PC-3 (cell line): ENCODE measurements around the gene RHOH.

Experiments
- CTCF ChIP-seq: fragments of 300-600 bp; sonication (generic); conservative IDR thresholded peaks from 2 replicates; pipeline ENCODE4 v1.5.1; 2017; ENCODE audit warnings: antibody characterized with exemption, low read depth, mild to moderate bottlenecking, low read length
- EZH2 ChIP-seq: fragments of 300-600 bp; sonication (generic); IDR thresholded peaks from one replicate; pipeline ENCODE4 v1.6.1; 2017; ENCODE audit warnings: antibody characterized with exemption, mild to moderate bottlenecking, low read length; ENCODE audit not compliant: unreplicated experiment
- EZH2phosphoT487 ChIP-seq: fragments of 300-600 bp; sonication (generic); IDR thresholded peaks from 2 replicates; pipeline ENCODE4 v1.6.1; 2018; ENCODE audit warnings: mild to moderate bottlenecking, antibody characterized with exemption, low read length, borderline replicate concordance

- TF ChIP-seq CTCF (no peak), EZH2 (no peak), EZH2phosphoT487 (no peak)
Observed at GRCh38 chr4:40253906-40254305, 57.1 kb downstream of the RHOH start.
